Stimulated activated CD8-positive, alpha-beta memory T cell treated with anti-CD3 and anti-CD28 coated beads, Interleukin-7, amount 100 ng/mL, for 1 hour (primary cell): ENCODE data around the gene STAC2.

Experiments used
- DNase-seq, 2 donors: peaks; one replicate each; pipeline ENCODE4 v3.0.0-alpha.2; 2020; ENCODE audit warnings: low read depth in 2 of 2

STAC2 gene

DNA sequence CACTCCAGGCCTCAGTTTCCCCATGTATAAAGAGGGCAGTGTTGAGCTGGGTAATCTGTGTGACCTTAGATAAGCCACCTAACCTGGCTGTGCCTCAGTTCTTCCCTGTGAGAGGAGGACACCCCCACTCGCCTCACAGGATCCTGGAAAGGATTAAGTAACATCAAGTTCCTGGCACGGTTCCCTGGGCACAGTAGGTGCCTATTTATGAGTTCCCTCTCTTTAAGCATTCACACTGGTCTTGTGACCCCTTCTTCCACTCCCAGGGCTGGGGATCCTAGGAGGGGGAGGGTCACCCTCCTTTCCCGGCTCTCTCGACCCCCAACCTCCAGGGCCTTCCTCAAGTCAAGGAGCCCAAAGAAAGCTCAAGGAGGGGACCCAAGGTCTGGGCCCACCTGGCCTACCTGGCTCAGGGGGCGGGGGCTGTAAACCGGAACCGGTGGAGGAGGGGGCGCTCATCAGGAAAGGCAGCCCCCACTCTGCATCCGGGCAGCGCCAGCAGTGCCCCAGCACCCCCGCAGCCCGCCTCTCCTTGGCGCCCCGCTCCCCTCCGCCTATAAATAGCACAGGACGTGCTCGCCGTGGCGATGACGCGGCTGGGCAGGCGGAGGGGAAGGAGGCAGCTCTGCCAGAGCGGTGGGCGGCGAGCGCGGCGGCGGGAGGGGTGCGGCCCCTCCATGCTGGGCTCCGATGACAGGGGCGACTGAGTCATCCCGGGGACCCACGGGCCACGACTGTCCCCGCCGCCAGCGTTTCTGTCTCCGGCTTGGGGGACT lies 16.2 kb downstream of the STAC2 start:
- peak; percentile 35 to 42 for DNase-seq

DNA sequence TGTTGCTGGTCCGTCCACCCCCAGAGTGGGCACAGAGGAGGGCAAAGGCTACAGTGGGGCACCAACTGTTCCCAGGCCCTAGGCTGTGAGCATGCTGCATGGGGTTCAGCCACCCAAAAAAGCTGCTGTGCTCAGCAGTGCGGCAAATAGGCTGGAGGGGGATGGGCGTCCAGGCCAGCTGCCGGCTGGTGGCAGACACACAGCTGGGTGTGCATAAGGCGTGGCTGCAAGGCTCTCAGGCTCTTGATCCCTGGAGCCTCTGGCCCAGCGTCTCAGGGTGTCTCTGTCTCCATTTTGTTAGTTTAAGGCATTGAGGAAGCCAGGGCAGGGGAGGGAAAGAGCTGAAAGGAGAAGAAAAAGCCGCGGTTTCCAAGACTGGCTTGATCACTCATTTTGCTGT lies 16.9 kb downstream of the STAC2 start:
- no peak for DNase-seq

GRCh38 chr17:39208136-39208535 lies 17.6 kb downstream of the STAC2 start:
- no peak for DNase-seq

GRCh38 chr17:39205112-39205526 lies 20.6 kb downstream of the STAC2 start:
- no peak for DNase-seq

- DNase-seq = no peak
These were observed 21.5 kb downstream of the STAC2 start for GRCh38 chr17:39204245-39204644.

DNA sequence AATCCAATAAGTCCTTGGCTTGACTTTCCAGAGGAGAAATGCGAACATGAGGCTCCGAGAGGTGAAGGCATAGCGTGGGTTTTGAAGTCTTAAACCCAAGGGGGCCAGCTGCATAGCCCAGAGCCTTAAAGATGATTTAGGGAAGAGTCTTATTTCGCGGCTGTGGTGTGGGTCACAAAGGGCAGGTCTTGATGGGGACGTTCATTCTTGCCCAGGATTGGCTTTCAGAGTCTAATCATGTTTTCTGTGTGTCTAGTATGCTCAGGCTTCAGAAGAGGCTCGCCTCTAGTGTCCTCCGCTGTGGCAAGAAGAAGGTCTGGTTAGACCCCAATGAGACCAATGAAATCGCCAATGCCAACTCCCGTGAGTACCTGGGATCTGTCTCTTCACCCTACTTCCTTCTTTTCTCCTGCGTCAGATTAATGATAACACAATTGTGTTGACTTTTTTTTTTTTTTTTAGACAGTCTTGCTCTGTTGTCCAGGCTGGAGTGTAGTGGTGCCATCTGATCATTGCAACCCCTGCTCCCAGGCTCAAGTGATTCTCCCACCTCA lies 24.7 kb downstream of the STAC2 start:
- DNase-seq = no peak

DNA sequence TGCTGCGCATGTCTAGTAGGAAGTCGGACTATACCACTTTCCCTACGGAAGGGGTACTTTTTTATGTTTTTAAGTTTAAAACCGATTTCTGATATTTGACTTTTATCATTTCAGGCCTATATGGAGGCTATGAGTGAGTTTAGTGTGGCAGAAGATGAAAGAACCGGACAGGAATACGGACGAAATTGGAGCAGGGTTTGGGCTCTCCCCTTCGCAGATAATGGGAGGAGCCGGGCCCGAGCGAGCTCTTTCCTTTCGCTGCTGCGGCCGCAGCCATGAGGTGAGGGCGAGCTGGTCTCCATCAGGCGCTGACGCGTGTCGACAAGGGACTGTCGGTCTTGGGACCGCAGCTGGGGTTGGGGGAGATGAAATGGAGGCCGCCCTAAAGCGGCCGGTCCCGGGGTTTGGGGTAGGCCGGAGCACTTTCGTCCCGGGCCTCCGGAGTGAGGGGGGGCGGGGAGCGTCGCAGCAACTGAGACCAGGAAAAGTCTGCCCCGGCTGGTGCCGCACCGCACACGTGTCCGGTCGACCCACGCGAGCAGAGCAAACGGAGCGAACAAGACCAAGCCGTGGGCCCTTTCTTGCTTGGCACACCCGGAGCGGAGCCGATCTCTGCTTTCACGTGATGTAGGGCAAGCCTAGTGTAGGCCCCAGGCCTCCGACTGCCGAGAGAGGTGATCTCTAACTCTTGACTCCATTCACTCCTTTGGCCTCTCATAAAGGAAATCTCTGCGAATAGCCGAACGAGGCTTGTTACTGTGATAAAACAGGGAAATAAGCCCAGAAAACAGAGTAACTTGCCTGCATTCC lies 25.5 kb downstream of the STAC2 start, which contains the start of gene RPL19:
Gene RPL19 (plus strand): TSS at position 214 of the 810 bp plus-strand sequence. CDS start 62 bp downstream, at position 276.
- peak; percentile 56 to 63 for DNase-seq

GRCh38 chr17:39199820-39200069 lies 26.0 kb downstream of the STAC2 start:
- peak; percentile 68 to 71 for DNase-seq

DNA sequence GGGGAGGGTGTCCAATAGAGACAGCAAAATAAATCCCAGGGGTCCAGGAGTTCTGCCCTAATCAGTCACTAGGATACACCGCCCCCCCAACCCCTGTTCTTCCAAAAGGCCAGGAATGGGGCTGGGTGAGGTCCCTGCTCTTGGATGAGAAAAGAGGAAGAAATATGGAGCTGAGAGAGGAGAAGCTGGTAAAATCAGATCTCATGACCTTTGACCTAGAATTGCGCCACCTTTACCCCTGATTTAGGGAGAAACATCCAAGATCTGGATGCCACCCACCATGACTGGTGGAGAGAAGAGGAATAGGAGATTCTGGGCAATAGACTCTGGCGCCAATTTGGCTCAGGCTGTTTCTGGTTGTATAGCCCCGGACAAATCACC lies 27.6 kb downstream of the STAC2 start:
- DNase-seq = no peak

GRCh38 chr17:39197380-39198185 lies 28.2 kb downstream of the STAC2 start, which contains the start of gene CACNB1:
CACNB1 (minus strand) TSS chr17:39197669; CDS start chr17:39197495, 174 bp downstream.
- DNase-seq = peak; percentile 22 to 44

GRCh38 chr17:39196808-39197291 lies 28.9 kb downstream of the STAC2 start:
- no peak for DNase-seq

DNA sequence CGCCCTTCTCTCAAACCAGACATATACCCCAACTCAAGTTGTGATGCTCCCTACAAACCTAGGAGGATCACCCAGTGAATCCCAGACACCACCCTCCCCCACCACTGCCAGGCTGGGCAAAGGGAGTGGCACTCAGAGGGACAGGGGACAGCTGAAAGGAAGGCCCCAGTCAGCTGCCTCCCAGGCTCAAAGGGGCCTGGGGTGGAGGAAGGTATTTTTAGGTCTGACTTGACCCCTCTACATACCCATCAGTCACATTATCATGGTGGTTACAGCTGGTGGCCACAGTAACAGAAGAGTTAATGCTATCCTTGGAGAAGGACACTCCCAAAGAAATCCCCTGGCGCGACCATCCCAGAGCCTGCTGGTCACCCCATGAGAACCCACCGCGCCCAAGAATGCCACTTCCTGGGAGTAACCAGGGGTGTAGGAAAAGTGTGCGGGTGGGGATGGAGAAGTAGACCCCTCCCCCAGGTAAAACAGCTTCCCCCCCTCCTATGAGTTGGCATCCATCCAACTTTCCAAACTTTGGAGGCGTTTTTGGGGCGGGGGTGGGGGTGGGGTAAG lies 29.4 kb downstream of the STAC2 start:
- DNase-seq = no peak

DNA sequence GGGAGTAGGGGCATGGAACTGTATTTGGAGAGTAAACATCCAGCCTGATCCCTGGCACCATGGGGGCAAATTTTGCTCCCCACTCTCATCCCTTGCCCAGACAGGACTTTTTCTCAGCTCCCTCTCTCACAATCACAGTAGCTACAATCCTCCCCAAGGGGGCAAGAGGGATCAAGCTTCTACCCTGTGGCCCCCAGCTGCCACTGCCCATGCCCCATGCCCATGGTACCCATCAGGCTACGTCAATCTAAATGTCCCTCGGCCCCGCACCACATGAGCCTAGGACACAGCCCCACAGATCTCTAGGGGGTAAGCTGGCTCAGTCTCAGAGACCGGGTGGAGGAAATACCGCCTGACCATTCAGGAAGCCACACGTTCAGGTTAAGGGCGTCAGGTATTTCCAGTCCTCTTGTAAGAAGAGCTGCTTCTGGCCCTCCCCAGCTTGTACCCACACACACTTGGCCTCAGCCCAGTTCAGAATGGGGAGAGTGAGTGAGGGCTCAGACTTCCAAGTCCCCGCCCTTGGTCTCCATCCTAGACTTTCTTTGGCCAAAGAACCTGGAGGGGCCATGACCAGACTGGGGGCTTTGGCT lies 30.1 kb downstream of the STAC2 start:
- no peak for DNase-seq

DNA sequence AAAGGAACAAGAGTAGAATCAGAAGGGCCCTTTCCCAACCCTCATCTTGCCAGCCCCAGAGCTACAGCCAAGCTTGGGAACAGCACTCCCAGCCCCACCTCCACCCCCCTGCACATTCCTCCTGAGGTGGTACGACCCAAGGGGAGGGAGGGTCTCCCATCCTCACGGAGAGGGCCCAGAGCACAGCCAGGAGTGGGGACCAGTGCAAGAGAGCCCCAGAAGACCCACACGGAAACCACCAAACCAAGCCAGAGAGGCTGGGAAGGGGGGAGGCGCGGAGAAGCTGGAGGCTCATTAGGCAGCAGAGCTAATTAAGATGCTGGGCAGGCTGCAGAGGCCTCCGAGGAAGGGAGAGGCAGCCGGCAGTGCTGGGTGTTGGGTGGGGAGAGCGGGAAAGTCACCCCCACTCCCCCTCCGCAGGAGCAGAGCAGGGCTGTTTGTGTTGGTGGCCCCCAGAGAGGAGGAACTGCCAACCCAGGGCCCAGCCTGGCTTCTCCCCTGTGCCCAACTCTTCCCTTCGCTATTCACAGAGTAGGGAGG lies 30.7 kb downstream of the STAC2 start:
- DNase-seq = no peak

DNA sequence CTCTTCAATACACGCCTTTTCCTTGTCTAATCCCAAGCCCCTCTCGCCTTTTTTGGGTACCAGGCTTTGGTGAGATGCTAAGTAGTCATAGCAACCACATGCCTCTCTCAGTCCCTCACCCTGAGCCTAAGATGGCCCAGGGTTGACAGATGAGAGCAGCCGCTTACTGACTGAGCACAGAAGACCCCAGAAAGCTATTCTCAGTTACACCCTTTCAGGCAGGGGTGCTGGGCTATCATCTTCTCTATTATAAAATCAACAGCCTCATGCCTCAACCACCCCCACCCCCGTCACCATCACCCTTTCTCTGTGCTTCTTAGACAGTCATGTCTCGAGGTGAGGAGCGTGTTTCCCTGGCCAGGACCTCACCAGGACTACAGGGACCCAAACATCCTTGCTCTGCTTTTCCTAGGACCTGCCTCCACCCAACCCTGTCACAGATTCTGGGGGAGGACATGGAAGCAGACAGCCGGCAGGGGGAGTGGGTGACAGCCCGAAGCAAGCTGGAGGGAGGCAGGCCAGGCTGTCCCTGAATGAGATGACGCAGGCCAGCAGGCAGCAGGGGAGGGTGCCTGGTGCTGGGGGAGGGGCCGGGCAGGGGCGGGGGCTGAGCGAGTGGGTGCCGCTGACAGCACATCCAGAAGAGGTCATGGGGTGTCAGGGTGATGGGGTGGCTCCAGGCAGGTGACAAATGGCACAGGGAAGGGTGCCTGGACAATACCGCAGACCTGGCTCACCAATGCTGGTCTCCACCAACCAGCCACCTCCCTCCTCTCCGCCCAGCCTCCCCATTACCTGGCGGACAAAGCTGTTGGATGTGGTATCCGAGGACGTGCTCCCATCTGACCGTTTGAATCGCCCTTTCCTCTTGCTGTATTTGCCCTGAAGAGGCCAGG lies 31.4 kb downstream of the STAC2 start:
- no peak for DNase-seq

DNA sequence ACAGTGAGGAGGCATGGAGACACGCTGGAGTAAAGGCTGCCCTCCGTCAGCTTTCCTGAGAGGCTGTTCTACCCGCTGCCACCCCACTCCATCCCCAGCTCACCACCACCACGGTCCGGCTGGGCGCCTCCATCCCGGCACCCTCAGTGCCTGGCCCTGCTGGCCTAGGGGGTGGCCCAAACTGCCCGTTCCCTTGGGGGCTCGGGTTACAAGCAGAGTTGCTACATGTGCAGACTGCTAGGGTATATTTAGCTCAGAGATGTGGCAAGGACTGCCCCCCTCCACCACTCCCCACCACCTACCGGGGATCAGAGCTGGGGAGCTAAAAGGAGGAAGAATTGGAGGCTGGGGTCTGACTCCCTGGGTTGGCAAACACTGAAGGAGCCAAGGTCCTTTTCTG lies 32.4 kb downstream of the STAC2 start:
- DNase-seq = no peak

GRCh38 chr17:39192901-39193300 lies 32.8 kb downstream of the STAC2 start:
- DNase-seq = no peak

DNA sequence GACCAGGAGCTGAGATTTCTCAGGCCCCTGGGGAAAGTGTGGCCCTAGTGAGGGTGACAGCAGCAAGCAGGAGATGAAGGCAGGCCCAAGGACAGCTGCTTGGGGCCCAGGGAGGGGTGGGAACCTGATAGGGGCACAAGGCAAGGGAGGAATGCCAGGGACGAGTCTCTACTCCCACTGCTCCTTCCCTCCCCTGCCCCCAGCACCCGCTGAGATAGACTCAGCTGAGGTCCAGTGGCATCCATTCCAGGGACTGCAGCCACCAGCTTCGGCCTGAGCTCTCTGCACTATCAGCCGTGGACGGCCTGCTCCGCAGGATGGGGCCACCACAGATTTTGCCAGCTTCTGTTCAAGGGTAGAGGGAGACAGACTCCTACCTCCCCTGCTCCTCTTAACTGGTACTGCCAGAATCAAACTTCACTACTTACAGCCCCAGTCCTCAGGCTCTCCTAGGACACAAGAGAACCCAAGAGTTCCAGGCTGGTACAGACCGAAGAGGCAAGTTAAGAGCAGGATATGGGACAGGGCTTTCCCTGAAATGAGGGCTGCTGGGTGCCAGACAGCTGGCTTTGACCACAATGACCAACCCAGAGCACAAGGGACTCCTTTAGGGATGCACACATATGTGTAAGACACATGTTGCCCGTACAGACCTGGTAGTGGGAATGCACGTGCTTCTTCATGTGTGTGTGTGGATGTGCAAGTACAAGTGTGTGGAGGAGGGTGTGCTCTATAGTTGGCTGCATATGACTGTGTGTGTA lies 33.8 kb downstream of the STAC2 start:
- no peak for DNase-seq
